DMS53 (cell line): ENCODE measurements around the gene RFWD3.
"Not testable (repeated sequence)": the region's sequence is repeated elsewhere in the genome, so short reads cannot be mapped to it uniquely, and the experiment has no call there.

Source experiments
- DNase-seq: peaks from one replicate; lab custom pipeline; 2025; lab: John Stamatoyannopoulos, UW

Gene RFWD3

GRCh38 chr16:74666425-74667254, at the start of gene RFWD3:
Gene RFWD3 (minus strand): TSS chr16:74666877. CDS start chr16:74661449, 5,428 bp downstream.
- peak; percentile 99 for DNase-seq

GRCh38 chr16:74716355-74716754, 49.7 kb upstream of the RFWD3 start:
- no peak for DNase-seq

- no peak for DNase-seq
Measured at GRCh38 chr16:74713876-74714275, 47.2 kb upstream of the RFWD3 start.

- DNase-seq: no peak
Measured at GRCh38 chr16:74713325-74713724, 46.6 kb upstream of the RFWD3 start.

- no peak for DNase-seq
Measured at GRCh38 chr16:74711938-74712337, 45.3 kb upstream of the RFWD3 start.

GRCh38 chr16:74710401-74710800, 43.7 kb upstream of the RFWD3 start:
- DNase-seq: no peak

GRCh38 chr16:74709441-74709877, 42.8 kb upstream of the RFWD3 start:
- DNase-seq: peak; percentile 78

- peak; percentile 70 for DNase-seq
Measured at GRCh38 chr16:74700438-74701225, 34.0 kb upstream of the RFWD3 start, which contains the start of gene MLKL. Gene MLKL (minus strand): TSS chr16:74700862. CDS start chr16:74695757, 5,105 bp downstream.

GRCh38 chr16:74700116-74700437, 33.4 kb upstream of the RFWD3 start:
- DNase-seq: peak; percentile 44

- DNase-seq: no peak
Measured at GRCh38 chr16:74699666-74700065, 33.0 kb upstream of the RFWD3 start.

- DNase-seq: no peak
Measured at GRCh38 chr16:74698222-74698621, 31.5 kb upstream of the RFWD3 start.

- DNase-seq: peak; percentile 90
Measured at GRCh38 chr16:74695450-74696422, 29.1 kb upstream of the RFWD3 start.

- DNase-seq: no peak
Measured at GRCh38 chr16:74691093-74691855, 24.6 kb upstream of the RFWD3 start.

GRCh38 chr16:74682556-74682955, 15.9 kb upstream of the RFWD3 start:
- no peak for DNase-seq

GRCh38 chr16:74680681-74681080, 14.0 kb upstream of the RFWD3 start:
- DNase-seq: no peak

GRCh38 chr16:74679983-74680382, 13.3 kb upstream of the RFWD3 start:
- no peak for DNase-seq

- DNase-seq: no peak
Measured at GRCh38 chr16:74677868-74678267, 11.2 kb upstream of the RFWD3 start.

- no peak for DNase-seq
Measured at GRCh38 chr16:74673876-74674275, 7.2 kb upstream of the RFWD3 start.

- DNase-seq: not testable (repeated sequence)
Measured at GRCh38 chr16:74668877-74669276, 2.2 kb upstream of the RFWD3 start.

GRCh38 chr16:74667255-74667700, 601 bp upstream of the RFWD3 start:
- peak; percentile 58 for DNase-seq

GRCh38 chr16:74666010-74666421, 661 bp downstream of the RFWD3 start:
- peak; percentile 1 for DNase-seq
